ENCODE results near the gene PIPOX. TPM values are rescaled to one million over a fixed set of nuclear protein-coding genes. Genes with fewer than 3 reads are reported as not detected.

Gene PIPOX
- total and polyA plus RNA-seq, 9 of the 15 experiments (the other 6 are each of a cell fraction or from before 2014, with no cell fraction given) = 0.15 to 2.2 (median 0.58) TPM; not detected in 2

DNA sequence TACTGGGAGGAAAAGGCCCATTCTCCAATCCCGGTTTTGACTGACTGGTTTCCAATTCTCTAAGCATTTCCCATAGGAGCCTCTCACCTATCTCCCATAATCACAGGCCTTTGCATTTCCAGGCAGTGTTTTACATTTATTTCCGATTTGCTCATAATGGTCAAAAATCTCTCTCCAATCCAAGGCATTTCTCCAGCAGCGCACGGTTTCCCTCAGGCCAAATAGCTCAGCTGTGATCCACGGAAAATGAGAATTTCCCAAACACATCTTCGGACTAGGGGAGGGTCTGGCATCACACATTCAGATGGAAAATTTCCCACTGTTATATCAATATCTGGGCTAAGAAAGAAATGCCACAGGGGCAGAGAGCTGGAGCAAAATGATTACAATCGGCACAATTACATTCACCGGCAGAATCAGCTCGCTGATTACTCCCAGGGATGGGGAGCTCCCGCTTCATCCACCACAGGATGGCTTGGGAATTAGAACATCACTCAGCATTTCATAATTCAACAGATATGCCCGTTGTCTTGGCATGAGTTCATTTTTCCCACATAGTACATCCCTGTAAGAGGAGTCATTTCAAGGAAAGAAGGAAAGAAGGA is 6.7 kb downstream of the PIPOX start:
- in situ Hi-C loops (cut with MboI) = no loop called here
- ChIA-PET POLR2A (interaction anchor here (1.2 to 2.2 kb wide), 3 partner anchors 14 to 142 kb away, joined by 3 to 4 read pairs (median 4); partner anchors contain the start of gene SEZ6), CTCF (ENCODE audit: low intra/inter-chr PET ratio) (no interaction called here)
- Histone ChIP-seq H3K9me1 (ENCODE audit: control insufficient read depth, insufficient read depth, low read length) (no peaks in the 10 kb centered on the region), H3K27me3 (ENCODE audit: control insufficient read depth in 2 of 2, insufficient read depth in 2 of 2, low read length in 2 of 2) (peaks cover 64 to 72% of the 10 kb centered on the region in 2 experiments), H3K79me2 (ENCODE audit: control insufficient read depth, insufficient read depth, low read length) (no peaks in the 10 kb centered on the region), H3K9ac (ENCODE audit: insufficient read depth in 1 of 2, low read depth in 2 of 2, low read length in 2 of 2) (no peak overlapping the region), H3K4me2 (ENCODE audit: insufficient read depth, low read length) (no peak overlapping the region), H3K9me3 (replicated peaks; ENCODE audit: control insufficient read depth, insufficient read depth, low read depth, low read length) (no peaks in the 10 kb centered on the region), H3K4me1 (replicated peaks in 1 of 2; ENCODE audit: control insufficient read depth in 2 of 2, insufficient read depth in 2 of 2, low read length in 2 of 2) (no peaks in the 10 kb centered on the region), H3K27ac (ENCODE audit: extremely low read depth, low read depth, low read length) (no peak overlapping the region), H3K4me3 (no peak overlapping the region), H3K36me3 (ENCODE audit: control insufficient read depth, insufficient read depth, low read length) (no peaks in the 10 kb centered on the region), H4K20me1 (replicated peaks; ENCODE audit: control insufficient read depth, insufficient read depth, low read length) (peaks cover 12% of the 10 kb centered on the region), H2AFZ (ENCODE audit: low read depth, low read length) (no peak overlapping the region)
- intact Hi-C loops (cut with micrococcal nuclease) = no loop called here
- DNase-seq (ENCODE audit: extremely low read depth in 1 of 4, low spot score in 3 of 4) (no peak), FAIRE-seq (no peak), ATAC-seq (no peak)
- BruUV-seq (replicated peaks) = no TSS peak
- 4% methylated on average over 11 of the region's 11 CpGs for WGBS (ENCODE audit: insufficient coverage, low coverage, missing lambda C conversion rate)
- TF ChIP-seq POLR2AphosphoS2 (IDR thresholded peaks at IDR 0.05; ENCODE audit: low read length) = no peak
- TF ChIP-seq SRF (CRISPR knock-in tag; IDR thresholded peaks at IDR 0.05) = no peak
- TF ChIP-seq CCNT2 (IDR thresholded peaks at IDR 0.05; ENCODE audit: borderline replicate concordance, extremely low read depth, insufficient read length, low read depth, low read length) = no peak
- TF ChIP-seq, protein P1, sequence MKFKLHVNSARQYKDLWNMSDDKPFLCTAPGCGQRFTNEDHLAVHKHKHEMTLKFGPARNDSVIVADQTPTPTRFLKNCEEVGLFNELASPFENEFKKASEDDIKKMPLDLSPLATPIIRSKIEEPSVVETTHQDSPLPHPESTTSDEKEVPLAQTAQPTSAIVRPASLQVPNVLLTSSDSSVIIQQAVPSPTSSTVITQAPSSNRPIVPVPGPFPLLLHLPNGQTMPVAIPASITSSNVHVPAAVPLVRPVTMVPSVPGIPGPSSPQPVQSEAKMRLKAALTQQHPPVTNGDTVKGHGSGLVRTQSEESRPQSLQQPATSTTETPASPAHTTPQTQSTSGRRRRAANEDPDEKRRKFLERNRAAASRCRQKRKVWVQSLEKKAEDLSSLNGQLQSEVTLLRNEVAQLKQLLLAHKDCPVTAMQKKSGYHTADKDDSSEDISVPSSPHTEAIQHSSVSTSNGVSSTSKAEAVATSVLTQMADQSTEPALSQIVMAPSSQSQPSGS (CRISPR knock-in tag; IDR thresholded peaks at IDR 0.05) = no peak
- TF ChIP-seq DLX4 (CRISPR knock-in tag; IDR thresholded peaks at IDR 0.05) = no peak
- no peak for TF ChIP-seq ZNF57 (CRISPR knock-in tag; IDR thresholded peaks at IDR 0.05)
- no peak for TF ChIP-seq POLR3G (IDR thresholded peaks at IDR 0.05; ENCODE audit: extremely low read depth, insufficient read length, insufficient replicate concordance)
- TF ChIP-seq ZNF384 (IDR thresholded peaks at IDR 0.05; ENCODE audit: low read depth, low read length) = no peak

Data from K562 (cell line).